Activated naive CD4-positive, alpha-beta T cell (primary cell): ENCODE measurements around the gene PTGR3.
A peak's percentile ranks its signal among the peaks of the same experiment; 100 is the strongest.

Experiments used
- DNase-seq, 4 experiments: peaks; one replicate each; lab custom pipeline; 2025; lab: John Stamatoyannopoulos, UW

Gene PTGR3

DNA sequence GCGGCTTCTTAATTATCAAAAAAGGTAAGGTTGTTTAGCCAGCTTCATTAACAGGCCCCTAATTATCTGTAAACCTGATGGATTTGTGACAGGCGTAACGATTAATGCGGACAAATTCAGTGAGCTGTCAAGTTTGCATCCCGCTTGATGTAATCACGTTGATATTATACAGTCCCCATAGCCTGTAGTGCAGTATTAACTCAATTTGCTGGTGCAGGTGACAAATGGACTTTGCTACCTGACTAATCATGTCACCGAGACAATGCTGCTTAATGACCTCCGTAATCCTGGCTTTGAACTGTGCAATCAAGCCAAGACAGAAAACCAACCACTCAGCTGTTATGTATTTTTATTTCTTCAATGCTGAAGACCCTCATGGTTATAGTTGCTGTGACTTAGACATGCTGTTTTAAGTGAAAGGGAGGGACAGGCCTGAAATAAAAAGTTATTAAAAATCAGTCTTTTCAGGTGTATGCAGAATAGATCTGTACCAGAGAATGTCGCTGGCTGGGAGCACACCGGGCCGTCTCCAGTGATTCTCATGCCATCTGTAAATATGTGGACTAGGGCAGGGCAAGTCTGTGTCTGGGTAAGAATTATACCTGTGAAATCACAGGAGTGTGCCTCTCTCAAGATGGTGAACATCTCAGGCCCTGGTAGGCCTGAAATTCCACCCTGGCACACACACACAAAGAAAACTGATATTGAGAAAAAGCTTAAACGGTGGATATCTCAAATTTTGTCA lies 6.0 kb upstream of the PTGR3 start:
- DNase-seq = no peak

DNA sequence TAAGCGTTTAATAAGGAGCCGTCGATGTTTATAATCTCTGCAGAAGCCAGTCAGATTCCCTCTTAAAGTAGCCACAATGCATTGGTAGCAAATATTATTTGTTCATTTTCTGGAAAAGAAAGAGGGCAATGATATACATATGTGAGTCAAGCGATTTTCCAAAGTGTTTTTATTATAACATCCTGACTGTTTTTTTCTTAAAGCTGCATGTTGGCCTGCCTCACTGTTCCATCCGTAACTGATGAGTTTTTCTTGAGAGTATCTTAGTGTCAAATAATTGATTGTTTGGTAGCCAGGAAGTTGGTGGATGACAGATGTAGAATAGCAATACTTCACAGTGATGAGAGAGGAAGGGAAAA lies 5.4 kb upstream of the PTGR3 start:
- DNase-seq = no peak

DNA sequence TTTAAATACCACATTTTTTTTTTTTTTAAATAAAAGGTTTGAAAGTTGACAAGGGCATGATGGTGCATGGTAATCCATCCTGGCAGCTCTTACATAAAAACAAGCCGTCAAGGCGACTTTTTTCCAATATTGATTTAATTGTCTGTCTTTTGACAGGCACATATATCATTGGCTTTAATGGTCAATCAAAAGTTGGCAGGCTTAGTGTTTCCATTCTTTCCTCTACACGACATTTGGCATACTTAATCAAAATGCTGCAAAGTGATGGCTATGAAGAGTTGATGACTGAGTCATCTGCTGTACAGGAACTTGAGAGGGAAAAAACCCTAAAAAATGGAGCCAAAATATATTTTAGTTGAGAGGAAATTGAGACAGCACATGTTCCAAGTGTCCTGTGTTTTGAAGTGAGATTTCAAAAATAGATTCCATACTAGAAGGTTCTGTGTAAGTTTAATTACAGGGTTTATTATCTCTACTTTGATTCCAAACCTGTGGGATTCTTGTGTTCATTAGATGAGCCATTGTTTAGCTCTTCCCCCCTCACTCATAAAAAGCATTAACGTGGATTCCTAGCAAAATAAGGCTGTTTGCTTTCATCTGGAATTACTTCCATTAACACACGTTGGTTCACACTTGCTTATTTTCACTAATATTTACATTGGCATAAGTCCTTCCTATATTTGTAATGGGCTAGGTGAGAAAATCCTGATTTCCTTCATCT lies 4.8 kb upstream of the PTGR3 start:
- DNase-seq = no peak

DNA sequence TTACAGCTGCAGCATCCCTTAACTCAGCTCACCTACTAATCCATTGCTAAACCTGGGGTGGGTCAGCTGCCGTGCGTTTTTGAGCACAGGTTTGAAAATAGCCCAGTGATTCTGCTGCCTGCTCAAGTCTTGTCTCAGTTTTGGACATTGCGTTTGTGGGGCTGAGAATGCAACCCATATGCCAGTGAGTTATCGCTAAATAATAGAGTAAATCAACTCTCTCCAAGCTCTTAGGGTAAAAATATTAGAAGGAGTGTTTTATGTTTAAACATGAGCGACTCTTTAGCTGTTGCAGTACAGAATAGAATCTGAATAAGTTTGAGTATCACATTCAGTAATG lies 3.8 kb upstream of the PTGR3 start:
- DNase-seq = no peak

DNA sequence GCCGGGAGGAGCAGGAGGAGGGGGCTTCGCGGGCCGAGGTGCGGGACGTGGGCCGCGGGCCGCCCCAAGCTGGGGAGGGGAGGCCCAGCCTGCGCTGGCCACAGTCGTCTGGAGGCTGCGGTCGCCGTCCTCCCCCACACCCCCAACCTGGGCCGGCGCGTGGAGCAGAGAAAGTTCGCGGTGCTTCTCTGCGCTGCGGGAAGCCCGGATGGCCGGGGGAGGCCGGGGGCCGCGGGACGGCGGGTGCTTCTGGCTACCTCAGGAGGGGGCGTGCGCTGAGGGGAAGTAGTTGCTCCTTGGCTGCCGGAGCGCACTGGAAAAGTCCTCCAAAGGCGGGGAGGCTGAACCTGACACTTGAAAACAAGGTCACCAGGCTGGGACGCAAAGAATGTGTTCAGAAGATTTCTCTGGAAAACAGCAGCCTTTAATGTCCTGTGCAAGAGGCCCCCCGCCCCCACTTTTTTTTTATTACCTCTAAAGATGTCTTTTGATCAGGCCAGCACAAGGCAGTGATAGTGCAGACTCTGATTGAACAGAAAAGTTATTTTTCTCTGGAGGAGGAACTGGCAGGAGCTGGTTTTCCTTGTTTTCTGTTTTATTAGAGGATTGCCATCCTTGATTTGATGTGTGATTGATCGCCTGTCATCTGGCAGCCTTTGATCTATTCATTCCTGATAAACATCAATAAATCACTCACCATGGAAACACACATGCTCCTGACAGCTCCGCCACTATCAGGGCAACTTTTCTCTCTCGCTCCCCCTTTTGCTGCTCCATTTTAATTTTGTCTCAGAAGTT lies 3.2 kb upstream of the PTGR3 start:
- no peak for DNase-seq

DNA sequence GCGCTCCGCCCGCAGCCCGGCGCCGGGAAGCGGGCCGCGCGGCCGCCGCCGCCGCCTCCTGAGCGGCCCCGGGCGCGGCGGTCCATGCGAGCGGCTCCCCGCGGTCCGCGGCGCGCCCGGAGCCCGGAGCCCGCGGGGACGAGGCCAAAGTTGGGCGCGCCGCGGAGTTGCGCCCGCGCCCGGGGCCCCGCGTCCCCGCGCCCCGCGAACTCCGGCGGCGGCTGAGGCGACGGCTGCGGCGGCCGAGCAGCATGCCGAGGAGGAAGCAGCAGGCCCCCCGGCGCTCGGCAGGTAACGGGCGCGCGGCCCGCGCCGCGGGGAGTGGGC lies 2.6 kb upstream of the PTGR3 start:
- no peak for DNase-seq

DNA sequence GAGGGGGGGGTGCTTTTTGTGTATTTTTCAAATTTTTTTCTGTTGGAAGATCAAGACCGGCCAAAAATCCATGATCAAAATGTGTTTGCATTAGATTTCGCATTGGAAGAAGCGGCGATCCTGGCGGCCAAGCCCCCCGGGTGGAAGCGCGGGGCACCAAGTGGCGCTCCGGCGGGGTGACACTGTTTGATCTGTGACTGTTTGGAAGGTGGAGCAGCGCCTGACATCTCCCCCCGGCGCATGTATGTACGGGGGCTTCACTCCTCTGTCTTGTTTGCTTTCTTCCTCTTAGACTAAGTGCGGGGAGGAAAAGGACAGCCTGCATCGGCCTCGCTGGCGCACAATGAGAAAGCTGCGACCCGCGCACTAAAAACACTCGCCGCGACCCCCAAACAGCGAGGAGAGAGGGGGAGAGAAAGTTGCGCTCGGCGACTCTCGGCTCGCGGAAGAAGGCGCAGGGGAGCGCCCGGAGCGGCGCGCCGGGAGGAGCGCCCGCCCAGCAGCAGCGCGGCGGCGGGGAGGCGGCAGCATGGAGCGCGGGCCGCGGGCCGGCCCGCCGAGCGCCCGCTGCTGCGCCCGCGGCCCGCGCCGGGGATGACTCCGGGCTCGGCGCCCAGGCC lies 2.2 kb upstream of the PTGR3 start:
- no peak for DNase-seq

DNA sequence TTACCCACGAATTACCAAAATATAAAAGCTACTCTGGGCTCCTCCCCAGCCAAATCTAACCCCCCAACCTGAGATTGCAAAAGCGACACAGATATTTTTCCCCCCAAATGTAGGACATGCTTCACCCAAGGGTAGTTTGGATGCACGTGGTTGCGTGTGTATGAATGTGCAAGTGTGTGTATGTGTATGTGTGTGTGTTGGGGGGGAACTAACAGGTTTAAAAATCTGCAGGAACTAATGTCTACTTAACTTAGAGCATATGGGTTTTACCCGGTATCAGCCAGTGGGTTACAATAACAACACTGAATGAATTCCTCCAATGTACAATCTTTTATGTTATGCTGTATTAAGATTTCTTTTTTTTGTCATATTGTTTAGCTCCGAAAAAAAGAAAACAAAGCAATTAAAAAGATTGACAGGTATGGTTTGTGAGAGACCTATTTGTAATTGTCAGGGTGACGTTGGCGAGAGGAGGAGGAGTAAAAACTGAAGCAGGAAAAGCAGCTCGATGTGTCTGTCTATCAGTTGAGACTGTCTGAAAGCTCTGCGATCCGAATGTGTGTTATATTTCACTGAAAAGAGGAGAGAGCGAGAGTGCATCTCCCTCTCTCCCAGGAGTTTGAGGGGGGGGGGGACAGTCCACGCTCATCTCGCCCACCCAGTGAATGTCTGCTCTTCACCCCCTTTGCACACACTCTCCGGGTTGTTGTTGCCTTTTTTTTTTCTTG lies 1.5 kb upstream of the PTGR3 start, which contains the start of gene TSHZ1:
Gene TSHZ1 (plus strand): TSS at position 524 of the 728 bp plus-strand sequence. CDS start 1,080 bp downstream, outside the sequence.
- peak in 2 of 4 experiments; percentile 3 to 10 for DNase-seq

DNA sequence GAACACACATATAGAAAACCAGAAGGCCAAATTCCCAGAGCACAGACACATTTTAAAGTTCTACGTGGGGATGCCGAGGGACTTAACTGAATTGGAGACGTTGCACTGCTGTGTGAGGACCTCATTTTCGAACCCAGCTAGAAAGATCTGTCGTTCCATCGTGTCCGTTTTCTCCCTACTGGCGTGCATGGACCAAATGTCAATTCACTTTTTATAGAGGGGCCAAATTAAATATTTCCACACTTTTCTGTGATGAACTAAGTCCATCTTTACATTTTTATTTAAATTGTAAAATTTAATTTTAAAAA lies 966 bp upstream of the PTGR3 start:
- DNase-seq = no peak

DNA sequence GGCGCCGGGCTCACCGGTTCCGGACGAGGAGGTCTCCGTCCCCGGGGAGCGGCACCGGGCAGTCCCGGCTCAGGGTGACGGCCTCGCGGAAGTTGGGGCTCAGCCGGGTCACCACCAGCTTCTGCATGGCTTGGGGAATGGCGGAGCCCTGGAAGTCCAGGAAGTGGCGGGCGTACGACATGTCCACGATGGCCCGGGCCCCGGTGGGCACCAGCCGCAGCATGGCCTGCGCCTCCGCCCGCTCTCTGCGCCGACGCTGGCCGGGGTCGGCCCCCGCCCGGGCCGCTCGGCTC lies 157 bp downstream of the PTGR3 start:
- peak in 2 of 4 experiments; percentile 29 to 38 for DNase-seq

DNA sequence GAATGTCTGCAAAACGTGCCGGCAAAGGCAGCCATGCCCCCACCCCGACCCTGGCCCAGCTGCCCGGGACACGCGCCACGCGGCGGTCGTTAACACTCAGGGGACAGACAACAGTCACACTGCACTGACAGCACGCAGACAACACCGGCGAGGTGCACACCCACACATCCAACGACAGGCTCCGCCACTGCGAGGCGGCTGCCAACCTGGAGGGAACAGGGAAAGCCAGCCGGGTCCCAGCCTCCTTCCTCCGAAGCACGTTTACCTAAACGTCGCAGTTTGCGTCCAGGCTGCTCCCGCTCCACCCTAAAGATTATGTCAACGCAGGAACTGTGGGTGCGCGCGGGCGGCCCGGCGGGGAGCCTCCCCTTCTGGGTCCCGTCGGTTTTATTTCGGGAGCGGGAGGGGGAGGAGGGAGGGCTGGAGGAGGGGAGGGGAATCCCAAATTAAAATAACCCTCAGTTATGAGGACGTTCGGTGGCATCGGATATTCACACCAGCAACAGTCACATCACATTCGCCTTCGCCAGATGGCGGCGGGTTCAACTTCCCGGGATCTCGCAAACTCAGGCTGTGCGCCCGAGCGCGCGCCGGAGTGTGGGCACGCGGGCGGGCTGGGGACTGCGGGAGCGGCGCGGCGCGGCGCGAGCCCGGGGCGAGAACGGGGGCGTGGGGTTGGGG lies 644 bp downstream of the PTGR3 start:
- DNase-seq = peak; percentile 13 to 38 (median 31)

DNA sequence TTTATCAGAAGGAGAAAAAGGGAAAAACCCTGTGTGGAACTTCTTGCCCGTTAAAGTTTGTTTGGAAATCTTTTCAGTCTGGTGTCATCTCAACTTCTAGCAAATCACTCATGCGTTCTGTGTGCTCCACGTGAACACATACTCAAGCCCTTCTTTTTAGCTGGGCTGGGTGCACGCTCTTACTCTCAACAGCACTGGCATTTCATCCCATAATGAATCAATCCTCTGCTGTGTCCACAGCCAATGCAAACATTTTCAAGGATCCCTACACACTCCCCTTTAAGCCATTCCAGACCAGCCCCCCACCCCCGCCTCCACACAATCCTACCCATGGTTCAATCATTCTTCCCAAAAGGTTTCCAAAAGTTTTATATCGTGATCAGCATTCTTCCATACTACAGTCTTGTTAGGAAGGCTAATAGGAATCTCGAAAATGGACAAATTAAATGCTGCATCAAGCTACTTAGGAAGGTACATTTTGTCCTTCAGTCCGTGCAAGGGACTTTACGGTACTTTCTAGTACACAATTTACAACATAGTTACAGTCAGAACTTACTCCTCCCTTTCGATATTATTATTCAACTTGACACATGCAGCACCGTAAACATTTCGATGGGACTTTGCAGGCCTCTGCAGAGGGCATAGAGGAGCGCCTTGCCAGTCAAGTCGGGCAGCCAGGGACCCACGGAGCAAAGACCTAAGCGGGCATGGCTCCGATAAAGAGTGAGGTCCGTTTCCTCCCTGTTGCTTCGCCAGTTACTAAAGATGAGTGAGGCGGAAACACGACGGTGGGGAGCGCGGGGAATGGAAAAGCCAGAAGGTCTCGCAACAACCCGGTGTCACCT lies 1.4 kb downstream of the PTGR3 start:
- DNase-seq = peak in 2 of 4 experiments; percentile 15 to 23

DNA sequence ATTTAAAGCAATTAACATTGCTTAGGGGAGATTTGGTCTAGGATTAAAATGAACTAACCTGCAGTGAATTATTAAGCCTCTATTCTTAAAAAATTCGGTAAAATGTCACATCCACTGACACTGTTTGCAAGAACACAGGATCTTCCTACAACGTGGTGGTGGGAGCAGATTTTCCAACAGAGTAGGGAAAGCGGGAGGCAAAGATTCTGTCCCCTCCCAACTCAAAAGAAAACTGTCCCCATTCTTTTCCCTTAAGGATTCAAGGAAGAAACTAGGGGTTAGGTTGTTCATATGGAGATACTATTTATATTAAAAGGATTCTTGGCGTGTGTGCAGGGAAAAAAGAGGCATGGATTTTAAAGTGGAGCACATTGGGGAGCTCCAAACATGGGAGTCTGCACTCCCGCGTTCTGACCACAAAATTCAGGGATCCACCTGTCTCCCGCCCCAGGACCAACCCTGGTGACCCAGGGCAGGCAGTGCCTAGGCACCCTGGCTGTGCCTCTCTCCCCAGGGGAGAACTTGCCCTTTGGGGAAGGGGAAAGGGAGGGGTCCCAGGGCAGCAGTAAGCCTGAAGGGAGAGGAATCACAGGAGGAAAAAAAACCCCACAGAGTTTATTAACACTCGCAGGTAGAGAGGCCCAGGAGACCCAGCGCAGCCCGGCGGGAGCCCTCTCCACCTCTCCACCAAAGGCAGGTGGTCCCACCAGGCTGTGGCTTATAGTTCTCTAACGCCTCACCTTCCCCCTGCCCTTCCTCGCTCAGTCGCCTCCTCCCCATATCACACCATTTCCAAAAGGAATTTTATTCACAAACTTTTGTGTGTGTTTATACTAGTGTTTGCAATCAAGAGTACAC lies 2.3 kb downstream of the PTGR3 start:
- no peak for DNase-seq

DNA sequence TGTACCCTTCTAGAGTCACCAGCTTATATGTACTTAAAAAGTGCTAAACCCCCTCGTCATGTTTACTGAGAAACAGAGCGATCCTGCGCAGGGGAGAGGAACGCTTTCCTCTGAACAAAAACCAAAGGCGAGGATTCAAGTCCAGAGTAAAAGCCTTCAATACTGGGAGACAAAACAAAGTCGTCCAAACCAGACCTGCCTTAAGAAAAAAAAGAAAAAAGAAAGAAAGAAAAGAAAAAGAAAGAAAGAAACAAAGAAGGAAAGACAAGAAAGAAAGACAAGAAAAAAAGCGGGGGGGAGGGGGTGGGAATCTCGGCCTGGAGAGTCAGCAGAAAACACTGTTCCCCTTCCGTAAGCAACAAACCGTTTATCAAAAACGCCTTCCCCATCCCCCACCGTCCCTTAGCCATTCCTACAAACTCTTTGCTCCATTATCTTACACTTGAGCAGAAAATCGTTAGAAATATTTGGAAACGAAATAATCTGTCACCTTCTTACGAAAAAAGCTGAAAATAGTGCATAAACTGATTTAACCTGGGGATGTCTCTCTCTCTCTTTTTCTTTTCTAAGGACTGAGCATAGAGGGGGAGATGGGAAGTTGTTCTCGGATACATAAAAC lies 3.3 kb downstream of the PTGR3 start:
- DNase-seq = no peak

DNA sequence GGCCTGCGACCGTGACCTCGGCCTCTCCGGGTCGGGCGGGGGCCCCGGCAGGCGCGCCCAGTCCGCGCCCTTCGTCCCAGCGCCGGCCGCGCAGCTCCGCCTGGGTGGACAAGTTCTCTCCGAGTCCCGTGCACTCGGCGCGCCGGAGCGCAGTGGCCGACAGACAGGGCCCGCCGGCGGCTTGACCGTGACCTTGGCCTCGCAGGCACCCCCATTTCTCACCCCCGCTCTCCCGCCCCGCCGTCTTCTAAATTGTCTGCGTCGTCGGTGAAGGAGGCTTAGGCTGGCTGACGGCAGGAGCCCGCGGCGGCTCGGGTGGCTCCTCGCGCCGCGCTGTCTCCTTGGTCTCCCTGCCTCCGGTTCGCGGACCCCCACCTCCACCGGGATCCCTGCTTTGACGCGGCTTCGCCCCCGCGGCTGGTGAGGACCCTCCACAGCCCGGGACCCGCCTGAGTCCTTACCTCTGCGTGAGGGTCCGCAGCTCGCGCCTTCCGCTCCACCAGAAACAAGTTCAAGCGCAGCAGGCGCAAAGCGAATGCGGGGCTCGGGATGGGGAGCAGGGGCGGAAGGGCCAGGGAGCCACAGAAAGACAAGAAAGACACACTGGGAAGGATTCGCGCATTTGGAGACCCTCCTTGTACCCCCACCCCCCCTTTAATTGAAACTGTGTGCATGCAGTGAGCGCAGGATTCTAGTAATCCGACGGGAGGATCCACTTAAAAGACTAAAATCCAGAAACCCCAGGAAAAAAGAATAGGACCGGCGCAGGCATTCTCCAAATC lies 4.0 kb downstream of the PTGR3 start:
- peak in 1 of 4 experiments; percentile 3 for DNase-seq

DNA sequence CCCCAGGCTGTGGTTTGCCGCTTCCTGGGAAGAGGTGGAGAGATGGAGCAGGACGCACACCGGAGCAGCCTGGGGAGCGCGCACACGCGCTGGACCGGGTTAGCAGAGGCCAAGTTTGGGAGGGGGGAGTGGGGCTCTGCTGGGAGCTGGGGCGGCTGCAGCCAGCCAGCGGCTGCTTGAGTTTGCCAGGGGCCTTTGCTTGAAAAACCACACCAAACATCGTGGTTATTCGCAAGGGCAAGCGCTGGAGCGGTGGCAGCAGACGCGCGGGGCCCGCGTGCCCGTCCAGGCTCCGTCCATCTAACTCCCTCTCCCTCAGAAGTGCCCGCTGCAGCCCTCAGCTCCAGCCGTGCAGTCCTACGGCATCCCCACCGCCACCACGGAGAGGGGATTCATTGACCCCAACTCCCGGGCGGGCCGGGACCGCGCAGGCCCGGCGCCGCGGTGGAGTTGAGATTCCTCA lies 4.6 kb downstream of the PTGR3 start:
- DNase-seq = no peak

DNA sequence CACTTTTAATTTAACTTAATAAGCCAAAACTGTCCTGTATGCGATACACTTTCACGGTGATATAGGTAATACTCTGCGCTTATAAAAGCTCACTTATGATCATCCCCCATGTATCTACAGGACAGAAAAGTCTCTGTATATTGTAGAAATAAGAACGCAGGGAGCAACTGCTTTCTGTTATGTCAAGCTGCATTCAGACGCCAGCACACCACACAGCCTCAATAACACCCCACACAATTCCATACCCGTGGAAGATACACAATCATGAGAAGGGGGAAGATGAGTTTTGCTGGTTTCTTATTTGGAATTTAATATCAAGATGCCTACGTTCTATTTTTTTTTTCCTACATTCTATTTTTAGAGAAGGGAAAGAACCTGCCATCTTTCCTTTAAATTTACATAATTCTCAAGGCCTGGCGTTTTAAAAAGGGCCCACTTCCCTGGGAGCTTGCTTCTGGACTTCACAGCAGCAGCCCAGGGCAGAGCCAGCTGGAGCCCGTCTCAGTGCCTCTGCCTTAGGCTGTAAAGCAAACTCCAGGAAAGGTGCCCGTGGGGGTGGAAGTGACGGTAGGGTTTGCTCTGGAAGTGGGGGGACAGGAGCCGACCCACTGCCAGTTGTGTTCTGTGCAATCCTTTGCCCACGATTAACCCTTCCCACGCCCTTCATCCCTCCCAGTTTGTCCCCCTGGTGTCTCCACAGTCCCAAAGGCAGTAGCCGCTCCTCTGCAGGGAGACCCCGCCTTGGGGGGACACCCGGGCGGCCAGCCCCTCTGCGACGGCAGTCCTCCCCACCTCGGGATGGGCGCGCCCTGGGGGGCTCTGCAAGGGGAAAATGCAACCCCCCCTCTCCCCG lies 5.3 kb downstream of the PTGR3 start:
- no peak for DNase-seq
